ENCODE measurements around the gene RUSF1.
"Not testable (repeated sequence)": the region's sequence is repeated elsewhere in the genome, so short reads cannot be mapped to it uniquely, and the experiment has no call there.

The RUSF1 gene

DNA sequence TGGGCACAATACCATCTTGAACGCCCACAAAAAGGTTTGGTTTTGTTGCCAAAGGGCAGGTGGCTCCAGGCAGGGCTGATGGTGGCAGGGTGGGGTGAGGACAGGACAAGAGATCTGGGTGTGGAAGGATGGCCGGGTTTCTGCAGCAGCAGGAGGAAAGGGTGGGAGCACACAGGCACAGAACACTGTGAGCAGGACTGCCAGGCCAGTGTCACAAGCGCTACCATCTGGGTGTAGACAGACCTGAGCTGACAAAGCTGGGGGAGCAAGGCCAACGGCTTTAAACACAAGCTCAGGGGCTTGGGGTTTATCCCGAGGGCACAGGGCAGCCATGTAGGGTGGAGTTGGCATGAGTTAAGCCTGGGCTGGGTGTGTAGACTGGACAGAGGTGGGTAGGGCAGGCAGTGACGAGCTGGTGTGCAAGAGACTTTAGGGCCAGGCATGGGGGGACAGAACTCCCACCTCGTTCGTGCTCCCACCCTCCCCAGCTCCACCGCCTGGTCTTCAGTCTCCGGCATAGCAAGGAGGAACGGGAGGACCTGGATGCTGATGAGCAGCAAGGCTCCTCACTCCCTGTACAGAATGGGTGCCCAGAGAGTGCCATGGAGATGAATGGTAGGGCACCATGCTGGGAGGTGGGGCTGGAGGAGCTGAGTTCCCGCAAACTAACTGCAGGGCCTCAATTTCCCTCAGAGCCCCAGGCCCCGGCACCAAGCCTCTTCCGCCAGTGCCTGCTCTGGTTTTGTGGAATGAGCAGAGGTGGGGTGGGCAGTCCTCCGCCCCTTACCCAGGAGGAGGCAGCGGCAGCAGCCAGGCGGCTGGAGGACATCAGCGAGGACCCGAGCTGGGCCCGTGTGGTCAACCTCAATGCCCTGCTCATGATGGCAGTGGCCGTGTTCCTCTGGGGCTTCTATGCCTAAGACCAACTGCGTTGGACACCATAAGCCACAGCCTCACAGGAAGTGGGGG is 18.3 kb downstream of the RUSF1 start:
- no peak for DNase-seq
- intact Hi-C loops (cut with DNase I) = no loop called here

DNA sequence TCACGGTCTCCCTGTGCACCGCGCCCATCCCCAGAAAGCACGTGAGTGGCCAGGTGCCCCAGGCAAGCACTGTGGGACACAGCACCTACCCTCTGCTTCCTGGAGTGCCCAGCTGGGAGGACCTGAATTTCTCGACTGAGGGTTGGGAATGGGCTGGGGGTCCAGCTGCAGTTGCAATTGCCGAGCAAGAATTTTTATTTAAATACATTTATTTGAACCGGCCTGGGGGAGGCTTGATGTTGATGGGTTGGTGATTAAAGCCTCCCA is 19.0 kb downstream of the RUSF1 start:
- no peak for DNase-seq

DNA sequence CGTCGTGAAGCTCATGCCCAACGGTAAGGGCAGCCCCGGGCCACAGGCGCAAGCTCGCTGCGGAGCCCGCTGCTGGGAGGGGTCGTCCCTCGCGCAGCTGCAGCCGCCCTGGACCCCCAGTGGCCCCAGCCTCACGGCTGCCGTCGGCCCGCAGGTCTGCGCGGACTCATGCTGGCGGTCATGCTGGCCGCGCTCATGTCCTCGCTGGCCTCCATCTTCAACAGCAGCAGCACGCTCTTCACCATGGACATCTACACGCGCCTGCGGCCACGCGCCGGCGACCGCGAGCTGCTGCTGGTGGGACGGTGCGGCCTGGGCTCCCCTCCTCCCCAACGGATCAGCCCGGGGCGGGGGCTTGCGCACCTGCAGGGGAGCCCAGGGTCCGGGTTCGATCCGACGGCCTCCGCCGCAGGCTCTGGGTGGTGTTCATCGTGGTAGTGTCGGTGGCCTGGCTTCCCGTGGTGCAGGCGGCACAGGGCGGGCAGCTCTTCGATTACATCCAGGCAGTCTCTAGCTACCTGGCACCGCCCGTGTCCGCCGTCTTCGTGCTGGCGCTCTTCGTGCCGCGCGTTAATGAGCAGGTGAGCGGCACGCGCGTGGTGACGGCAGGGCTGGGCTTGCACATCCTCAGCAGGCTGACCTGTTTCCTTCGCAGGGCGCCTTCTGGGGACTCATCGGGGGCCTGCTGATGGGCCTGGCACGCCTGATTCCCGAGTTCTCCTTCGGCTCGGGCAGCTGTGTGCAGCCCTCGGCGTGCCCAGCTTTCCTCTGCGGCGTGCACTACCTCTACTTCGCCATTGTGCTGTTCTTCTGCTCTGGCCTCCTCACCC is 19.5 kb downstream of the RUSF1 start:
- no peak for DNase-seq
- intact Hi-C loops (cut with DNase I) = no loop called here

More for the DNA sequence above, 19.0 kb downstream of the RUSF1 start:
- intact Hi-C loops (cut with DNase I) = no loop called here

DNA sequence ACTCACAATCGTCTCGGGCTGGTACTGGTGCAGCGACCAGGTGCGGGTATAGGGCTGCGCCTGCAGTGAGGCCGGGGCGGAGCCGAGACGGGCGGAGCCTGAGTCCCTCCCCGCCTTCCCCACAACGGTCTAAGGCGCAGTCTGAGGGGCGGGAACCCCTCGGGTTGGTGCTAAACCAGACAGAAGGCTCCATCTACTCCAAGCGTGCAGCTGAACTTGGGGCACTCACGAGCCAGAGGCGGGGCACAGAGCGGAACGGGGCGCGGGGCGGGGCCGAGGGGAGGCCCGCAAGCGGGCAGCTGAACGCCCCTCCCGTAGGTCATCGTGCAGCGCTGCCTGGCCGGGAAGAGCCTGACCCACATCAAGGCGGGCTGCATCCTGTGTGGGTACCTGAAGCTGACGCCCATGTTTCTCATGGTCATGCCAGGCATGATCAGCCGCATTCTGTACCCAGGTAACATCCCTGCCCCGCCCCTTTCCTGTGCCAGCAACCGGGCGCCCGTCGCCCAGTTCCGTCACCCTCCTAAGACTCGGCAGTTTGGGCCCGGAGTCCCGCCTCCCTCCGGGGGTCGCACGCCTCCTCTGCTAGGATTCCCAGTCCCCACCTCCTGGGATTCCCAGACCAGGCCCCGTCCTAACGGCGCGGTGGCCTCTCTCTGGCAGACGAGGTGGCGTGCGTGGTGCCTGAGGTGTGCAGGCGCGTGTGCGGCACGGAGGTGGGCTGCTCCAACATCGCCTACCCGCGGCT is 20.3 kb downstream of the RUSF1 start:
- intact Hi-C loops (cut with DNase I) = no loop called here
- peak in 30 of 42 donors; percentile 16 to 61 (median 40) for DNase-seq

DNA sequence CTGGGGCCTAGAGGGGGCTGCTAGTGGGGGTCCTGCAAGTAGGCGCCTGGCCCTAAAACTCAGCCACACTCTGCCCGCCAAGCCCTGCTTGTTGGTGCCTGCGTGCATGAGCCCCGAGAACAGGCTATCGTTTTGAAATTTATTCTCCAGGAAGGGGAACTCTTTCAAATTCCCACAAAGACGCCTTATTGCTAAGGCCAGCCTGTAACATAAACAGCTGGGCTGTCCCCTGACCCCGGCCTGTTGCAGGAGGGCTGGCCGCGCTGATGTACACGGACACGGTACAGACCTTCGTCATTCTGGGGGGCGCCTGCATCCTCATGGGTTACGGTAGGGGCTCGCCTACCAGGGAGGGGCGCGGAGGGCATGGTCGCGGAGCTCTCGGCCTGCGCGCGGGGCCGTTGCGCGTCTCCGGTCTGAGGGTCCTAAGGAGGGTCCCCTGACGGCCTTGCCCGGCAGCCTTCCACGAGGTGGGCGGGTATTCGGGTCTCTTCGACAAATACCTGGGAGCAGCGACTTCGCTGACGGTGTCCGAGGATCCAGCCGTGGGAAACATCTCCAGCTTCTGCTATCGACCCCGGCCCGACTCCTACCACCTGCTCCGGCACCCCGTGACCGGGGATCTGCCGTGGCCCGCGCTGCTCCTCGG is 21.0 kb downstream of the RUSF1 start:
- intact Hi-C loops (cut with DNase I) = no loop called here
- no peak for DNase-seq

DNA sequence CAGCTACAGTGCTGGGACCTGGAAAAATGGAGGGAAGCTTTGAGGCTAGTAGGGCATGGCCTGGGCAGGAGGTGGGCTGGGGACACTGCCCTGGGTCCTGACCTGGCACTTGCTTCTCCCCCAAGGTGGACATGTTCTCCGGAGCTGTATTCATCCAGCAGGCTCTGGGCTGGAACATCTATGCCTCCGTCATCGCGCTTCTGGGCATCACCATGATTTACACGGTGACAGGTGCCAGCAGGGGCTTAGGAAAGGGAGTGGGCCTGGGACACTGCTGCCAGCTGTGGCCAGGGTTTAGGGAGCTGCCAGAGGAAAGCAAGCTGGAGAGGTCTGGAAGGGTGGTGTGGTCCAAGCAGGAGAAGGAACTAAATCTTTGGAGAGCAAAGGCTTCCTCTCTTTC is 22.1 kb downstream of the RUSF1 start:
- DNase-seq = no peak
- intact Hi-C loops (cut with DNase I) = no loop called here

DNA sequence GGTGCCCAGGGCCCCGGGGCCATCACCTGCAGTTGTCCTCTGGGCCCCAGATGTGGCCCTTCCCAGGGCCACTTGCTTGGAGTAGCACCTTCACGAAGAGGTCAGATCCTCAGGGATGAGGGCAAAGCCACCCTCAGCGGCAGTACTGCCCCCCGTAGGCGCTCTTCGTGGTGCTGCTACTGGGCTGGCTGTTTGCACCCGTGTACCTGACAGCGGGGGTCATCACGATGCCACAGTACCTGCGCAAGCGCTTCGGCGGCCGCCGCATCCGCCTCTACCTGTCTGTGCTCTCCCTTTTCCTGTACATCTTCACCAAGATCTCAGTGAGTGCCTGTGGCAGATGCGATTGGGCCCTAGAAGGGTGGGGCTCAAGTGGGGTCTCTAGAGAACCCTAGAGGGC is 22.6 kb downstream of the RUSF1 start:
- no peak for DNase-seq

DNA sequence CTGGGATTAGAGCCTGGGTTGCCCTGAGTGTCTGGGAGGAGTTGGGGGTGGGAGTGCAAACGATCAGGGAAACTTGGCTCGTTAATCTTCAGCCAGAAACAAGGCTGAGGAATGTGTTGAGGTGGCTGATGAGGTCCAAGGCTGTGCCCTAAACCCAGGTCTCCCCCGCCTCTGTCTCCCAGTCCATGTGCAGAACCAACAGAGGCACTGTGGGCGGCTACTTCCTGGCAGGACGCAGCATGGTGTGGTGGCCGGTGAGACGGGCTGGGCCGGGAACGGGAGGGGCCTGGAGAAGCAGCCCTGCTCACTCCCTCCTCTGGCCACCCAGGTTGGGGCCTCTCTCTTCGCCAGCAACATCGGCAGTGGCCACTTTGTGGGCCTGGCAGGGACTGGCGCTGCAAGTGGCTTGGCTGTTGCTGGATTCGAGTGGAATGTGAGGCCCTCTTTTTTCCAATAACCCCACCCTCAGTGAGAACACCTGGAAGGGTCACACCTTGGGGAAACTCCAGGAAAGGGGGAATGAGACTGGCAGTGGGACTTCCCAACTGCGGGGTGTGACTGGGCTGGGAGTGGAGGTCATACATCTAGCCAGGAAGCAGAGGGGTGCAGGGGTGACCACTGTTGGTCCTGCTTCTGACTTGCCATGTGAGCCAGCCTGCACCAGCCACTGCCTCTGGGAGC is 23.6 kb downstream of the RUSF1 start:
- no peak for DNase-seq
- intact Hi-C loops (cut with DNase I) = no loop called here

More for the DNA sequence above, 22.6 kb downstream of the RUSF1 start:
- intact Hi-C loops (cut with DNase I) = no loop called here

DNA sequence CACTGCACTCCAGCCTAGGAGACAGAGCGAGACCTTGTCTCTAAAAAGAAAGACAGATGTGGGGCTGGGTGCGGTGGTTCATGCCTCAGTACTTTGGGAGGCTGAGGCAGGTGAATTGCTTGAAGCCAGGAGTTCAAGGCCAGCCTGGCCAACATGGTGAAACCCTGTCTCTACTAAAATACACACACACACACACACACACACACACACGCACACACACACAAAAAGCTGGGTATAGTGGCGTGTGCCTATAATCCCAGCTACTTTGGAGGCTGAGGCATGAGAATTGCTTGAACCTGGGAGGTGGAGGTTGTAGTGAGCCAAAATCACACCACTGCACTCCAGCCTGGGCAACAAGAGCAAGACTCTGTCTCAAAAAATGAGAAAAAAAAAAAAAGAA is 24.1 kb downstream of the RUSF1 start:
- intact Hi-C loops (cut with DNase I); DNase-seq: not testable (repeated sequence)

DNA sequence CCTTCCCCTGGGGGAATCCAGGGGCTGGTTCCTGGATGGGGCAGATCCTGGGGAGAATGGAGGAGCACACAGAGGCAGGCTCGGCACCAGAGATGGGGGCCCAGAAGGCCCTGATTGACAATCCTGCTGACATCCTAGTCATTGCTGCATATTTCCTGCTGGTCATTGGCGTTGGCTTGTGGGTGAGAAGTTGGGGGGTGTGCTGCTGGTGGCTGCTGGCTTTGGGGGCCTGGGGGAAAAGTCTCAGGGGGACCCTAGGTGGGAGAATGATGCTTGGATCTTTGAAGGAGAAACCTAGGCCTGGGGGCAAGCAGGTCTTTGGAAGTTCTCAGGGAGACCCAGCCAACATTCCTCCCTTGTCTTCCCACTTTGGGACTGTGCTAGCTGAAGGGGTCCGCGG is 25.1 kb downstream of the RUSF1 start, which contains the start of gene SLC5A2:
SLC5A2 (plus strand) TSS at position 43 of the 400 bp plus-strand sequence; CDS start at position 57, 14 bp downstream.
- intact Hi-C loops (cut with DNase I) = no loop called here
- no peak for DNase-seq

DNA sequence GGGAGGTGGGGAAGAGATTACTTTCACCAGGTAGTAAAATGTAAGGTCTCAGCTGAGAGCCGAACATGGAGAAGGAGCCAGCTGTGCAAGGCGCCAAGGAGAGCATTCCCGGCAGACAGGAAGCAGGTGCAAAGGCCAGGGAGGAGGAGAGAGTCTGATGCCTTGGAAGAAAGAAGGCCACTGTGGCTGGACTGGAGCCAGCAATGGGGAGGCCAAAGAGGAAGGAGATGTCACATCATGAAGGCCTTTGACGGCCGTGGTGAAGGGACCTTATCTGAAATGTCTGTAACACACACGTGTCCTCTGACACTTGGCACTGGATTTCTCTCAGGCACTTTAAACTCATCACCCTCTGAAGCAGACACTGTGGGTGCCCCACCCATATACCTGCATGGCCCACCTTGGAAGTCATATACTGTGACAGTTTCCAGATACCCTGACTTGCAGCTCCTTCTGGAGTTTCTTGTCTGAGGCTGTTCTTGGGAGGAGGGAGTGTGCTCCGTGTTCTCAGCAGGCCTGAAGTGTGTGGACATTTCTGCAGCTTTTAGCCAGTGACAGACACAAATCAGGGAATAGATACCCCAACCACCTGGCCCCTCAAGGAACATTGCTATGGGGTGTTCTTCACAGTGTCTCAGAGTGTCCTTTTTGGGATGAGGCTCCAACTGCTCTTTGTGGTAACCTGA is 27.2 kb downstream of the RUSF1 start:
- no peak for DNase-seq
- intact Hi-C loops (cut with DNase I) = no loop called here

DNA sequence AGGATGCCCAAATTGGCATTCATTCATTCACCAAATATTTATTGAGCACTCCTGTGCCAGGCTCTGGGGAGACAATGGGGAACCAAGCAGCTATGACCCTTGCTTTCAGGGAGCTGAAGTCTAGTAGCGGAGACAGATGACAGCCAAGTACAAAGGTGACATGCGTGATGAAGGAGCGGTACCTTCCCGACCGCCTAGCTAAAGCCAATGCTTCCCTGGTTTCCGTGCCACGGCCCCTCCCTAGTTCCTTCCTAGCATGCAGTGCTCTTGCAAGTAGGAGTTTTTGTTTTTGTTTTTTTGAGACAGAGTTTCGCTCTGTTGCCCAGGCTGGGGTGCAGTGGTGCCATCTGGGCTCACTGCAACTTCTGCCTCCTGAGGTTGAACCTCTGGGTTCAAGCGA is 28.4 kb downstream of the RUSF1 start:
- DNase-seq = no peak

DNA sequence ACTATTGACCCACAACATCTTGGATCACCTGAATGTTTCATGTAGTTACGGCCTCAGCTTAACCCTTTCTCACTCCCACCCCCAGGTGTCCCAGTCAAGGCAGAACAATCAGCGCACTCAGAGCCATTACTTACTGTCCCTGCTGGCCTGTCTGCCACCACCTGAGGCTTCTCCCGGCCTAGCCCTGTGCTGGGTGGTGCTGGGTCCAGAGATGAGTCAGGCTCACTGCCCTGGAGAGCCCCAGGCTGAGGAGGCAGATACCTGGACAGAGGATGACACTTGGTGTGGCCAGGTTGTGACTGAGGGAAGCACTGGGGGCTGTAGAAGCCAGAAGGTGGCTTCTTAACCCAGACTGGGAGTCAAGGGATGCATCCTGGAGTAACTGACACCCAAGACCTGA is 29.2 kb downstream of the RUSF1 start:
- intact Hi-C loops (cut with DNase I) = no loop called here
- no peak for DNase-seq

More for the DNA sequence above, 28.4 kb downstream of the RUSF1 start:
- intact Hi-C loops (cut with DNase I) = no loop called here

DNA sequence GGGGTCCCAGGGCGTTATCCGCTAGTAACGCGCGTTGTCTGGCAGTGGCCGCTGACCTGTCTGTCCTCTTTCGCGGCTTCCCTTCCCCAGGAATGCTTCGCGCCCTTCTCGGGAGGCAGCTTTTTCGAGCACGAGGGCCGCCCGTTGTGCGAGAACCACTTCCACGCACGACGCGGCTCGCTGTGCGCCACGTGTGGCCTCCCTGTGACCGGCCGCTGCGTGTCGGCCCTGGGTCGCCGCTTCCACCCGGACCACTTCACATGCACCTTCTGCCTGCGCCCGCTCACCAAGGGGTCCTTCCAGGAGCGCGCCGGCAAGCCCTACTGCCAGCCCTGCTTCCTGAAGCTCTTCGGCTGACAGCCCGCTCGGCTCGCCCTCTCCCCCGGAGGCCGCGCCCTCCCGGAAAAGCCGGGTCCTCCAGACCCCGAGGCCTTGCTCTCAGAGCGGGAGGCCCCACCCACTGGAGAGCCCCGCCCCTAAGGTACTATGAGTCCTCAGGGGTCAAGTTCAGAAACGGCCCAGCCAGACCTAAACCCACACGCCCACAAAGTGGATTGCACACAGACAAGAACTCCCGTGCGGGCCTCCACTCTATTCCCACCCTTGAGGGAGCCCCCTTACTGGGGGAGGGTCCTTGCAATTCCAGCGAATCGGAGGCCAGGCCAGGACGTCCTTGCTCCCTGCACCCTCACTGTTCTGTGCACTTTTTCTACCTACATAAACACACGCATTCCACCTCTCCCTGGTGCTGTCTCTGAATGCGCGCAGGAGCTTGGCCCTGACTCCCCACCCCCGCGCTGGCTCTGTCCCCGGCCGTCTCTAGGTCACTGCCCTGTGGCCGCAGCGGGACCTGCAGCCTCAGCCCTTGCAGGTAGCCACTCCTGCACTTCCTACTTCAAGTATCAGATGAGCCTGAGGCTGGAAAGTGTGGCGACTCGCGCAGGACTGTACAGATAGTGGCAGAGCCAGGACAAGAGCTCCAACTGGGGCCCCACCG is 30.7 kb downstream of the RUSF1 start:
- DNase-seq = peak in 1 of 42 donors; percentile 27
- intact Hi-C loops (cut with DNase I) = no loop called here

DNA sequence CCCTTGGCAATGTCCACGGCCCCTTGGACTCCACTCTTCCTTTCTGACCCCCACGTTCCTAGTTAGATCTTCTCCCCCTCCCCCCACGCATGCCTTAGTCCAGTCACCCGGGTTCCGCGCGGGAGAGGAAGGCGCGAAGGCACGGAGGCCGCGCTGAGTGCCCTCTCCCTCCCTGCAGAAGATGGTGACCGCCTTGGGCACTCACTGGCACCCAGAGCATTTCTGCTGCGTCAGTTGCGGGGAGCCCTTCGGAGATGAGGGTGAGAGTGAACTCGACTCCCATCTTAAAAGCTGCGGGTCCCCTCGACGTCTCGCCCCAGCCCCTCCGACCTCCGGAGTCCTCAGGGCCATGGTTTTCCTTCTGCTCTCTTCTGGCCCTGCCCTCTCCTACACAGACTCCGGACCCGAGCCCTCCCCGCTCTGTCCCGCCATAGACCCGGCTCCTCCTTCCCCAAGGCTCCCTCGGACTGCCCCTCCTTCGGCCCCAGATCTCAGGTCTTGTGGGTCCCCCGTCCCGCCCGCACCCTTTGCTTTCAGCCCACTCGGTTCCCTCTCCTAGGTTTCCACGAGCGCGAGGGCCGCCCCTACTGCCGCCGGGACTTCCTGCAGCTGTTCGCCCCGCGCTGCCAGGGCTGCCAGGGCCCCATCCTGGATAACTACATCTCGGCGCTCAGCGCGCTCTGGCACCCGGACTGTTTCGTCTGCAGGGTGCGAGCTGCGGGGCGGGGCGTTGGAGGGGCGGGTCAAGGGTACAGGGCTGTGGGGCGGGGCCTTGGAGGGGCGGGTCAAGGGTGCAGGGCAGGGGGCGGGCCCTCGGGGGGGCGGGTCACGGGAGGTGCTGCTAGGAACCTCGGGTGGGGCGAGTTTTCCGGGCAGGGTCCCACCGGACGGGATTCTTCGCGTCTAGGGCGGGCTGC is 31.6 kb downstream of the RUSF1 start:
- peak in 38 of 42 donors; percentile 18 to 74 (median 57) for DNase-seq

DNA sequence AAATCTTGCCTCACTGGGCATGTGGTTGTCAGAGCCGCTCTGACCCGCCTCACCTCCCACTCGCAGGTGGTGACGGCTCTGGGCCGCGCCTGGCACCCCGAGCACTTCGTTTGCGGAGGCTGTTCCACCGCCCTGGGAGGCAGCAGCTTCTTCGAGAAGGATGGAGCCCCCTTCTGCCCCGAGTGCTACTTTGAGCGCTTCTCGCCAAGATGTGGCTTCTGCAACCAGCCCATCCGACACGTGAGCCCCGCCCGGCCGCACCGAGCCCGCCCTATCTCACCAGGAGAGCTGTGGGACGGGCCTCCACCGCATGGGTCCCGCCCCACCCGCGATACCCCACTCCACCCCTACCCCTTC is 32.3 kb downstream of the RUSF1 start:
- no peak for DNase-seq
- intact Hi-C loops (cut with DNase I) = no loop called here

More for the DNA sequence above, 31.6 kb downstream of the RUSF1 start:
- intact Hi-C loops (cut with DNase I) = no loop called here

Data from head of caudate nucleus (tissue), 42 donors.